HS-27A (cell line): ENCODE data around the gene ARHGAP12.
"Not testable (repeated sequence)": the region's sequence is repeated elsewhere in the genome, so short reads cannot be mapped to it uniquely, and the experiment has no call there.

Source experiments
- DNase-seq: peaks from one replicate; pipeline ENCODE4 v3.0.0-alpha.2; 2012; ENCODE audit warnings: low read depth, missing footprints

ARHGAP12 gene

DNA sequence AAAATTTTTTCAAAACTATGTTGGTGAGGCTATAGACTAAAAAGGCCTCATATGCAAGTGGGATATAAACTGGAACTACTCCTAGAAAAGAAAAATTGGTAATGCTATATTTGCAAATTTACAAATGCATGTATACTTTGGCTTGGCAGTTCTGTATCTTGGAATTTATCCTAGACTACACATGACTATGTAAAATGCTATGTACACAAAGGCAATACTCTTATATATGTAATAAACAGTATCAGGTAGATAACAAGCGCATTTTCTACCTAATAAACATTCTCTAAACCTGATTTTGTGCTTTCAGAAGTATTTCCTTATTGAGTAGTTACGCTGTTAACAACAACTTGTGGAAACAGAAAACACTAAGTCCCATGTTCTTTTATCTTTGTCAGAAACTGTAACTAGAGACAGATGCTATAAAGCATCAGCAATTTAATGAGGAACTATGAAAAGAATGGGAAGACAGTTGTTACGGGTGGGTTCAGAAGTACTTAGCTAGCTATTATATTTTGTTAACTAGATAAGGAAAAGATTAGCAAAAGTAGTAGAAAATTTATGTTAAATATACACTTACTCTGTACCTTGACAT lies 107.8 kb downstream of the ARHGAP12 start:
- no peak for DNase-seq

DNA sequence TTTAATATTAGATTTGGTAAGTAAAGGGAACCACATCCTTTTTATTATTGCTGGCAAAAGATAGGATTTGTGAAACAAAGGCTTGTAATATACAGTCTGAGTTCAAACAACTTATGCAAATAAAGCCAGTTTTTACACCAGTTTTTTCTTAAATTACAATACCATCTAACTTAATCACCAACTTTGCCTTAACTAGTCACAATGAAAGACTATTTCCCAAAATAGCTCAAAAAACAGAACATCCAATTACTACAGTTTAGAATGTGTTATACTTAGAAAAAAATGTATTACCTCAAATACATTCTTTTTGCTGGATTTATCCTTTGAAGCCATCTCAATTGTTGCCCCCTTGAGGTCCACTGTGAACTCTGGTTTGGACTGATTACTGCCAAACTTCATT lies 108.5 kb downstream of the ARHGAP12 start:
- no peak for DNase-seq

DNA sequence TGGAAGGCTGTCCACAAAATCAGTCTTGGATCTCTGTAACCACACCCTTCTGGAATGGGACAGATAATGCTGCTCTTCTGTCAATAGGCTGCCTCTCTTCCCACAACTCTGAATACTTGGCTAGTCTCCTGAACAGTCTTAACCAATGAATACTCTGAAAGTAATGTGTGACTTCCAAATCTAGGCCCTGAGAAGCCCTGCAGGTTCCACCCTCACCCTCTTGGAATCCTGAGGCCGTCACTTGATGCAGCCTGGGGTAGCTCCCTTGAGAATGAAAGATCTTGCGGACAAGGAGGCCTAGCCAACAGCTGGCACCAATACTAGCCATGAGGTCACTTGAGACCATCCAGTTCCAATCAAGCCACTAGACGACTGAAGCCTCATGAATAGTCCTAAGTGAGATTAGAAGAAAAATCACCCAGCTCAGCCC lies 109.2 kb downstream of the ARHGAP12 start:
- DNase-seq: no peak

DNA sequence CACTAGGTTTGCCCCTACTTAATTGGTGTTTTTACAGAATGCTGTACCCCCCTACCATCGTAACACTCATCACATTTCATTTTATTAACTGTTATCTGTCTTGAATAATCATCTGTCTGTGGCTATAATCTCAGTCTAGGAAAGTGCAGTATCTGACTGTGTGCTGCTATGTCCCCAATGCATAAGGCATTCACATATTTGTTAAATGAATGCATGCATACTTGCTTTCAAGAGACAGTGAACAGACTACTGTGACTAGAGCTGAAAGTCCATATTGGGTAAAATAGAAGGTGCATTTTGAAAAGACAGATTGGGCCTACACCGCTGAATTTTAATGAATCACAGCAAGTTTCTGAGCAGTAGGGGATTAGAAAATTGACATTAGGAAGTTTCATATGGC lies 112.3 kb downstream of the ARHGAP12 start:
- no peak for DNase-seq

DNA sequence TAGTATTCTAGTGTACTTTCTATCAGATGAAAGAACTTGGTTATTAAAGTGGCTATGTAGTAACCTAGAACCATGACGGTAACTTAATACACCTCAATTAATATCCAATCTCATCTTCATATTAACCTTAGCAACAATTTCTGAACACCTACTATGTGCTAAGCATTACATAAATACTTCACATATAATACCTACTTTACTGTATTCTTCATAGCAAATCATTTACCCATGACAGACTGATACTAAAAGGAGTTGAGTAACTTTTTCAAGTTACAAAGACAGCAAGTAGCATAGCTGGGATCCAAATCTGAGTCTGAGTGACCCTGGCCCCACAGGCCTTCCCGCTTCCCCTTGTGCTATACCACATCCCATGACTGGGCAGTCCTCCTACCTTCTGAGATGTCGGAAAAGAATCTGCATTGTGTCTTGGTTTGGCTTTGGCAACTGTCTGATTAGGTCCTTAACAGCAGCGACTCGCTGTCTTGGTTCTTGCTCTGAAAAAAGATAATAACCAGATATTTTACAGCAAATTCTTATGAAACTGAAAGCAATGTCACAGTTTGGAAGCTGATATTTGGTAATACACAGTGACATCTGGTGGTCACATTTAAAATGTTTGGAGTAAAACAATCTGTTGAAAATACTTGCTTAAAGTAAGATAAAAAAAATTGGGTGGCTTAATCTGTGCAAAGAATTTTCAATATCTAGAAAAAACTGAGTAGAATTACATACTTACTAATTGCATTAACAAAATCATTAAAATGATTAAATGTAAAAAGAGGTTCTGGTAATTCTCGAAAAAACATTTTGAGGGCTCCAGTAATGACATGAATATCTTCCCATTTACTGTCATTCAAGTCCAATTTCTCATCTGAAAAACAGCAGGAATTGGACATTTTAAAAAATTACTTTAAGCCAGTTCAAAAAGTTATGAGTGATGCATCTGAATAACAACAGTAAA lies 120.1 kb downstream of the ARHGAP12 start:
- no peak for DNase-seq

DNA sequence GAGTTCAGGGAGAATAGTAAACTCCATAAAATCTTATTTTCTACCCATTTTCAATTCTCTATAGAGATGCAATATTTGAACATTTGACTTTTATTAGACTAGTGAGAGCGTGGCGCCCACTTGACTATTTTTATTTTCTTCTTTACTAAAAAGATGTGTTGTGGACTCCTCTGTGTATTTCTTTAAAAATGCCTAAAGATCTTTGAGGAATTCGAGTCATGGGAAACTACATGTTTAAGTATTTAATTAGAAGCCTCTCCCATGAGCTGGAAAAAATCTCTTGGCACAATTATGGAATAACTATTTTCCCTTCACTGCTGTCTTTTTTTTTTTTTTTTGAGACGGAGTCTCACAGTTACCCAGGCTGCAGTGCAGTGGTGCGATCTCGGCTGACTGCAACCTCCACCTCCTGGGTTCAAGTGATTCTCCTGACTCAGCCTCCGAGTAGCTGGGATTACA lies 124.2 kb downstream of the ARHGAP12 start:
- DNase-seq: no peak

DNA sequence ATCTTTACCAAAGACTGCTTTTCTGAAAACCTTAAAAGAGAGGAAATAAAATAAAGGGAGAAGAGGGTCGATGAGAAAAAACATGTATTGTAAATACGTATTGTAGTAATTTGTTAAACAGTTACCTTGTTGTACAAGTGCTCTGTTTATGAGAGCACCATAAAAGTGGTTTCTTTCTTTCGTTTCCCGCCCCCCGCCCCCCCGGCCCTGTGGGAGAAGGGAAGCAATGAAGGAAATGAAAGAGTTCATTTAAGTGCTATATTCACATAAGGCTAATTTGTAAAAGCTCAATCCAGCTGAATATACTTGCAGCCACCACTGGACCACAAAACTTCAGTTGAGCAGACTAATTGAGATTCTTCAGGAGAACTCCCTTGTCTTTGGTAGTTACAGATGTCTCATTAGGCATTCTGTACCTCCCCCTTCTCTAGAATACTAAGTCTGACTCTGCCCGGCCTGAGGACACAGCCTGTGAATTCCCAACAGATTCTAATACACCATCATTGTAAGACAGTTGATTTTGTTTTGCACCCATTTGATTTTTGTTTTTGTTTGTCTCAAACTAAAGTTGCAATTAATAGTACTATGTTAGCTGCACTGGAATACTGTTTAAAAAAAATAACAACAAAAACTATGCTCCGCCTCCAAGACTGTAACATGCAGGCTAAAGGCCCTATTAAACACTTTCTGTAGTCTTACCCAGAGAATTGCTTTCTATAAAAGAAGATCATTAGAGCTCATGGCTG lies 124.9 kb downstream of the ARHGAP12 start:
- no peak for DNase-seq

DNA sequence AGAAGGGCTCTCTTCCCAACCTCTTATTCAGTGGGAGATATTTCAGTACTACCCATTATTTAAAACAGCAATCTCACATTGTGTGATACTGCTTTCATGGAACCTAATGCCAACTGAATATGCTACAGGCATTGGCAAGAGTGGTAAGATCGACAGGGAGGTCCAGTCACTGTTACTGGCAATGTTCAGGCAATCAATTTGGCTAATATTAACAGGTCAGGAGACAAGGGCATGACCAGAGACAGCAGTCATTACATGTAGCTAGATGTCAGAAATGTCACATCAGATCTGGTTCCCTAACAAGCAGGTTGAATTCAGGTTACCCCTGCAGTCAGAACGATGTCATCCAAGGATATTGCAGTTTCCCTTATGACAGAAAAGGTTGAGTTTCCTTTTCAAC lies 129.4 kb downstream of the ARHGAP12 start:
- DNase-seq: no peak

DNA sequence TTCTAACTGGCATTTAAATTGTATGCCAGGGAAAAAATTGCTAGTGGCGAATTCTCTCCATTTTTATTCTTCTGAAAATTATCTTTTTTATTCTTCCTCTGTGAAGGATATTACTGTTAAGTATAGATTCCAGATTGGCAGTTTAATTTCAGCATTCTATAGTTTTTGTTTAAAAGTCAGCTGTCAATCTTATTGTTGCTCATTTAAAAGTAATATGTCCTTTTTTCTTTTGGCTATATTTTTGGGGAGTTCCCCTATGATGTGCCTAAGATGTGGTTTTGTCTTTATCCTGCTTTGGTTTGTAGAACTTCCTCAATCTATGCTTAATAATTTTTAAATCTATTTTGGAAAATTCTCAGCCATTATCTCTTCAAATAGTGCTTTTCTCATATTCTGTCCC lies 135.9 kb downstream of the ARHGAP12 start:
- no peak for DNase-seq

DNA sequence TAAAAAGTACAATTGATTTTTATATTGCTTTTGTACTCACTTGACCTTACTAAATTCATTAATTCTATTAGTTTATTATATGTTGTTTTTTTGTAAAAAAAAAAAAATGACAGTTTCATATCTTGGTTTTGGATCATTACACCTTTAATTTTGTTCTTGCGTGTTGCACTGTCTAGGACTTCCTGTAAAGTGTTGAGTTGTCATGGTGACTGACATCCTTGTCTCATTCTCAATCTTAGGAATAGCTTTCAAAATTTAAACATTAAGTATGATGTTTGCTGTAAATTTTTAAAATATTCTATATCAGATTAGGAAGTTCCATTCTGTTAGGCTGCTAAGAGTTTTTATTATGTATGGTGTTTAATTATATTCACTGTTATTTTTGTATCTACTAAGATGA lies 139.1 kb downstream of the ARHGAP12 start:
- DNase-seq: no peak

DNA sequence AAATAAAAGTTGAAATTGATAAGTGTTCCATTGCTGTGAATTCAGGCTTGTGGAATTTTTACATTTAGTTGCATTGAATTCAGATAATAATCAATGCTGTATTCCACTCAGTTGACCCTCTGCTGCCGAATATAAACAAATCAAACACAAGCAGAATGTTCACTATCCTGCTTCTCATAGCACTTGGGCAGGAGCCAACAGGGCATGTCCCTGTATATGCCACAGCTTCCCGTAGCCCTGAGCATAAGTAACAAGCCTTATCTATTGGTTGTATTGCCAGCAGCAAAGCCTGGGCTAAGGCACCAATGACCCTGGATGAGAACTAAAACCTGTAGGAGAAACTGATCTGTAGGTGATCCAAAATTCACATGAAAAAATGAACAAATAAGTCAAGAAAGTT lies 145.9 kb downstream of the ARHGAP12 start:
- DNase-seq: no peak

DNA sequence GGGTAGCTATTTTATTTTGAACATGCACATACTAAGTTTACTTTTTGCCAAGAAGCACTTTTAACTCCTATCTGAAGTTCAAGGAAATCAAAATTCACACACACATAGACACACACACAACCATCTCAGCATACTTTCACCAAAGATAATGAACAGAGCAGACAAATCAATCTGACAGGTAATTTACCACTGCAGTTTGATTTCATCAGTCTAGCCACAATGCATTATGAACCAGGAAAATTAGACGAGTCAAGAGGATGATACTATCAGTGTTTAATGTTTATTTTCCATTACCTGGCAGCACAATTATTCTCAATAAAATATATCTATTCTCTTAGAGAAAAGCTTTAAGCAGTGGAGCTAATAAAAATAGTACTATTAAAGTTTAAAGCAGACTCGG lies 147.9 kb downstream of the ARHGAP12 start:
- no peak for DNase-seq

DNA sequence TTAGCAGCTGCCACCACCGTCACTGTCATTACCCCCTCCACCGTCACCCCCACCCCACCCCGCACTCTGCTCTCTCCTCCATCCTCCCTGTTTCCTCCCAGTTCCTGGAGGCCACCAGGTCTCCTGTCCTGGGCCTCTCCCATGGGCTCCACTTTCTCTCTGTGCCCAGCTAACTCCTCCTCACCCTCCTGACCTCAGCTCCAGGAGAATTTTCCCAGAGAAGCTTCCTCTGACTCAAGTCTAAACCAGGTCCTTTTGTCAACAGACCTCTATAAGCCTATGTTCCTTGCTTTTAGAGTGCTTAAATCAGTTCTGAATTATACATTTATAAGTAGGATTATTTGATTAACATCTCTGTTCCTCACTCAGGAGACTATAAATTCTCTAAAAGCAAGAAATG lies 150.0 kb downstream of the ARHGAP12 start:
- DNase-seq: no peak

DNA sequence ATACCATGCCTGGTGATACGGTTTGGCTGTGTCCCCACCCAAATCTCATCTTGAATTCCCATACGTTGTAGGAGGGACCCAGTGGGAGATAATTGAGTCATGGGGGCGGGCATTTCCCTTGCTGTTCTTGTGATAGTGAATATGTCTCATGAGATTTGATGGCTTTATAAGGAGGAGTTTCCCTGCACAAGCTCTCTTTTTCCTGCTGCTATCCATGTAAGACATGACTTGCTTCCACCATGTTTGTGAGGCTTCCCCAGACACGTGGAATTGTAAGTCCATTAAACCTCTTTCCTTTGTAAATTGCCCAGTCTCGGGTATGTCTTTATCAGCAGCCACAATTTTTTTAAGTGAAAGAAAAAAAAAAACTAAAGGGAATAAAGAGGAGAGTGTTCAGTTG lies 152.5 kb downstream of the ARHGAP12 start:
- no peak for DNase-seq

DNA sequence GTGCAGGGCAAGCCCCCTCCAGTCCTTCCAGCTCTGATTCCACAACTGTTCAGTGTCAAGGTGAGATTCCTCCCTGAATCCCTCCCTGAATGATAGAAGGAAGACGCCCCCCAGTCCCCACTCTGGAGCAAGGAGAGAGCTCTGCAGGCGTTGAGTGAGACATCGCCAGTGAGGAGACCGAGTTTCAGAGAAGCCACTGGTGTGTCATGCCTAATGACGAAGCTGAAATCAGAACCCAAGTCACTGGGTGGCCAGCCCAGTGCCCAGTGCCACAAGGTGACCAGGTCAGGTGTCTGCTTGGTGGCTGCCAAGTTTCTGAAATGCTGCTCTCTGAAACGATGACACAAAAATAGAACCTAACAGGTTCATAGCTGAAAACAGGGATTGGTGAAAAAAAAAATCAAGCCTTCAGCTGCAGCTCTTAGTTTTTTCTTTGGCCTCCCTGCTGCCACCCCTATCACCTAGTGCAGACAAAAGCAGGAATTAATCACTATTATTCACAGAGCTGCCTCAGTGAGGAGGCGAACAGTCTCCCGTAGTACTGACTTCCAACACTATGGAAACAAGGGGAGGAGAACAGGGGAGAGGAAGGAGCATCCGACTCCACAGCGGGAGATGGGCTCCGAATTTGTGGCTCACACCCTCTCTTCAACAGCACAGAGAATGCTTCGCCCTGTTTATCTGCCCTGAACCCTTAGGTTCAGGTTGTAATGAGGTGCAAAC lies 153.5 kb downstream of the ARHGAP12 start:
- no peak for DNase-seq

DNA sequence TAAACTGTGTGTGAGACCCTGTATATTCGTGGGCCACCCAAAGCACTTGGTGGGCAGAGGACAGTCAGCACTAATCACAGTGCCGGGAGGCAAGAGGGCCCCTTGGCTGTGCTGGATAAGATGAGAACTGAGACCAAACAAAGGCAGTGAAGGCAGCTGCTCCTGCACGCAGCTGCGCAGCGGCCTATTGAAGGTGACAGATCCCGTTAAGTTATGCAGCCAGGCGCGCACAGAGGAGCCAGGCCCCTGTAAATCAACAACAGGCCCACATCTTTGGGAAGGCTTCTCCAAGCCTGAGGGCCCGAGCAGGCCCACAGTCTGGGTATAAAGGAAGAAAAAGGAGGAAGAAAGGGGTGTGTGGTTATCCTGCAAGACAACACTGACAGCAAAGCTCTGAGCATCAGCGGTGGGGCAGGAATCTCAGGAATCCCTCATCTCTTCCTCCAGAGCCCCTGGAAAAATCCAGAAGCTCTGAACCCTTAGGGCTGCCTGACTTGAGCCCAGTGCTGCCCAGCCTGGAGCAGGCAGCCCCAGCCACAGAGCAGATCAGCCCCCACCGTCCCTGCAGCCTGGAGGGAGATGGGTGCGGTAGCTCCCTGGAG lies 154.2 kb downstream of the ARHGAP12 start:
- no peak for DNase-seq

DNA sequence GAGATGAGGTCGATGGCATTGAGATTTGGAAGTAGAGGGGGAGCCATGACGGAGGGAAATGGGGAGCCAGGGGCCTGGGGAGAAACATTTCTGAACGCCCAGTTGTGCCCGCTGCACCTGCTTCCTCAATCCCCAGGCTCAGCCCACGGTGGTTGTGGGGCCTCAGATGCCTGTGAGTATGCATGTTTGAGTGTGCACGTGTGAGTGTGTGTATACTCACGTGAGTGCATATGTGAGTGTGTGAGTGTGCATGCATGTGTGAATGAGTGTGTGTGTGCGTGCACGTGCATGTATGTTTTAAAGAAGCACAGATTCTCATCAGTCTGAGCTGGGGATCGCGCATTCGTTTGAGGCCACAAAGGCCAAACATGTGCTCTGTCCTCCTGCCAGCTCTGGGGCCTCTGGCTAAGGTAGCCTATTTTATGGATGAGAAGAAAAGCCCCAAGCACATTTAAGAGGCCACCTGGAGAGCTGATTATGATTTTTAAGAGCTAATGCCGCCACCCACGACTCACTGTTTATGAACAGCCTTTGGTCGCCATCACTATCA lies 154.8 kb downstream of the ARHGAP12 start:
- no peak for DNase-seq

DNA sequence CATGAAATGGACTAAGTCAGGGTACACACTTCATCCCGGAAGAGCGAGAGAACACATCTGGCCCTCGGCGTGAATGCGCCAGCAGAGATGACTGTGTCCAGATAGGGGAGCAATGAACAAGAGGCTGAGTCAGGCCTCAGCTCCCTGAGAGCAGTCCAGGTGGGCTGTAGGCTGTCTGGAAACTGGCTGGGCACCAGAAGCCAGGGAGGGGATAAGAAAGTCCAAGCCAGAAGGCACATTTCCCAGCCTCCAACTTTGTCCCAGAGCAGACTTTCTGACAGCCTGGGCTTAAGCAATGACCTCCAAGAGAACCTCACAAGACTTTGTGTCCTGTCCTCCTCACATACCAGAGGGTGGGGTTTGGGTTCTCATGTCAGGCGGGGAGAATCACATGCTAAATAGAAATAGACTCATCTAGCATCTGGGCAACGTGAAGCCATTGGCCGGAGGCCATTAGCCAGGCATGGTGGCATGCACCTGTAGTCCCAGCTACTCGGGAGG lies 157.2 kb downstream of the ARHGAP12 start:
- DNase-seq: no peak

DNA sequence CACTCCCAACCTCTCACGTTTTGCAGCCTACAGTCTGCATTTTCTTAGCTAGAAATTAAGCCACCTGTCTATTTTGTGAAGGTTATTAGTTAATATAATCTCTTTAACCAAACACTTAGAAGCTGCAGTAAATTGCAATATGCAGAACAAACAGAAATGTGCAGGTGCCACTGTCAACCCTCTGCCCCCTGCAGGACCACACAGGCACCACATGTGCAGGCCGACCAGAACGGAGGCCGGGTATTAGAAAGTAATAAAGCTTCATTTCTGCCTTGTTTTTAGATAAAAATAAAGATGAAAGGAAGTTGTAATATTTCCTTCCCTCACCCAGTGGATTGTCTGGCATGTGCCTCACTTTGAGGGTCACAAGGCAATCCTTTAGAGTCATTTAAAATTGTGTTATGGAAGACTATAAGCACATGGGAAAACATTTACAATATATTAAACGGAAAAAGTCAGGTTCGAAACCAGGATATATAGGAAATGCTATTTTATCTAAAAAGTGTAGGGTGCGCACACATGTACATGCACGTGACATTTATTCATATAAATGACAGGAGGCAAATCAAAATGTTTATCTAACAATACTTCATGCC lies 158.2 kb downstream of the ARHGAP12 start:
- DNase-seq: no peak

DNA sequence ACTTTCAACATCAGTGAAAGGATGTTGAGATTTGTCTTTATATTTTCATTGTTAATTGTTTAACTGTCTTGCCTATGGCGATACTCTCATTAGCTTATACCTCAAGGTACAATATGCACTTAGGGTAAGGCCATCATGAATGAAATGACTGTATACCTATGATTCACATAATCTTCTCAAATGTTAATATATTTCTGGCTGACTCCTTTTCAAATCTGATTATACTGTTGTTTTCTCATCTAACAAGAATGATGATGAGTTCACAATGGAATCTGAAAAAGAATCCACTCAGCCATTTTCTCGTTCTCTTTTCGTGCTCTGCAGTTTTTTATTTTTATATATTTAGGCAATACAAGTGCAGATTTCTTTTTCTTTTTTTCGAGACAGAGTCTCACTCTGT lies 159.1 kb downstream of the ARHGAP12 start:
- DNase-seq: no peak

DNA sequence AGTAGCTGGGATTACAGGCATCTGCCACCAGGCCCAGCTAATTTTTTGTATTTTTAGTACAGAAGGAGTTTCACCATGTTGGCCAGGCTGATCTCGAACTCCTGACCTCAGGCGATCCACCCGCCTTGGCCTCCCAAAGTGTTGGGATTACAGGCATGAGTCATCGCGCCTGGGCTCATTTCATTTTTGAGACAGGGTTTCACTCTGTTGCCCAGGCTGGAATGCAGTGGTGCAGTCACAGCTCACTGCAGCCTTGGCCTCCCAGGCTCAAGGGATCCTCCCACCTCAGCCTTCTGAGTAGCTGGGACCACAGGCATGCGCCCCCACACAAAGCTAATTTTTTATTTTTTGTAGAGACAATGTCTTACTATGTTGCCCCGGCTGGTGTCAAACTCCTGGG lies 159.7 kb downstream of the ARHGAP12 start:
- not testable (repeated sequence) for DNase-seq
